IPS-18a (cell line): ENCODE results near the gene PURB.

Experiments
- H3K27ac ChIP-seq: one replicate; pipeline ENCODE4 v1.5.1; 2013; ENCODE audit warnings: low read length
- H3K27me3 ChIP-seq: one replicate; pipeline ENCODE4 v1.6.1; 2013; ENCODE audit warnings: mild to moderate bottlenecking, low read length; ENCODE audit not compliant: control insufficient read depth, insufficient read depth
- H3K36me3 ChIP-seq: one replicate; pipeline ENCODE4 v1.6.1; 2013; ENCODE audit warnings: low read depth, low read length; ENCODE audit not compliant: control insufficient read depth
- H3K4me1 ChIP-seq: one replicate; pipeline ENCODE4 v1.6.1; 2013; ENCODE audit warnings: low read depth, low read length; ENCODE audit not compliant: control insufficient read depth
- H3K4me3 ChIP-seq: one replicate; pipeline ENCODE4 v1.5.1; 2013; ENCODE audit warnings: low read length
- H3K9ac ChIP-seq: one replicate; pipeline ENCODE4 v1.6.1; 2013; ENCODE audit warnings: mild to moderate bottlenecking, low read length, moderate library complexity
- H3K9me3 ChIP-seq: one replicate; pipeline ENCODE4 v1.6.1; 2013; ENCODE audit warnings: low read depth, low read length; ENCODE audit not compliant: control insufficient read depth

The PURB gene

GRCh38 chr7:44911911-44912310 lies 26.6 kb upstream of the PURB start:
- H3K4me3 ChIP-seq, result no peak overlapping the region
- no peak overlapping the region for H3K9ac ChIP-seq
- peaks cover 4% of the 10 kb centered on the region for H3K4me1 ChIP-seq
- H3K36me3 ChIP-seq, result no peaks in the 10 kb centered on the region
- no peak overlapping the region for H3K27ac ChIP-seq
- no peaks in the 10 kb centered on the region for H3K27me3 ChIP-seq
- H3K9me3 ChIP-seq, result no peaks in the 10 kb centered on the region

- Histone ChIP-seq H3K36me3 (no peaks in the 10 kb centered on the region), H3K27ac (no peak overlapping the region), H3K4me3 (no peak overlapping the region), H3K9ac (no peak overlapping the region), H3K4me1 (peaks cover 4% of the 10 kb centered on the region), H3K9me3 (no peaks in the 10 kb centered on the region), H3K27me3 (no peaks in the 10 kb centered on the region)
Observed at GRCh38 chr7:44909596-44910389, 24.5 kb upstream of the PURB start.

GRCh38 chr7:44906965-44907364 lies 21.6 kb upstream of the PURB start:
- Histone ChIP-seq H3K27me3 (no peaks in the 10 kb centered on the region), H3K36me3 (no peaks in the 10 kb centered on the region), H3K9ac (no peak overlapping the region), H3K4me3 (no peak overlapping the region), H3K4me1 (no peaks in the 10 kb centered on the region), H3K27ac (no peak overlapping the region), H3K9me3 (no peaks in the 10 kb centered on the region)

- H3K9ac ChIP-seq, result no peak overlapping the region
- no peaks in the 10 kb centered on the region for H3K9me3 ChIP-seq
- no peak overlapping the region for H3K4me3 ChIP-seq
- no peaks in the 10 kb centered on the region for H3K36me3 ChIP-seq
- H3K4me1 ChIP-seq, result no peaks in the 10 kb centered on the region
- no peak overlapping the region for H3K27ac ChIP-seq
- H3K27me3 ChIP-seq, result no peaks in the 10 kb centered on the region
Observed at GRCh38 chr7:44905002-44905635, 19.8 kb upstream of the PURB start.

GRCh38 chr7:44899443-44899842 lies 14.1 kb upstream of the PURB start:
- Histone ChIP-seq H3K4me1 (no peaks in the 10 kb centered on the region), H3K9me3 (no peaks in the 10 kb centered on the region), H3K9ac (no peak overlapping the region), H3K27ac (no peak overlapping the region), H3K36me3 (no peaks in the 10 kb centered on the region), H3K4me3 (no peak overlapping the region), H3K27me3 (no peaks in the 10 kb centered on the region)

- Histone ChIP-seq H3K4me1 (no peaks in the 10 kb centered on the region), H3K9ac (no peak overlapping the region), H3K27me3 (no peaks in the 10 kb centered on the region), H3K27ac (no peak overlapping the region), H3K9me3 (no peaks in the 10 kb centered on the region), H3K4me3 (no peak overlapping the region), H3K36me3 (no peaks in the 10 kb centered on the region)
Observed at GRCh38 chr7:44898039-44898438, 12.7 kb upstream of the PURB start.

- no peaks in the 10 kb centered on the region for H3K27me3 ChIP-seq
- H3K9me3 ChIP-seq, result no peaks in the 10 kb centered on the region
- H3K4me3 ChIP-seq, result no peak overlapping the region
- H3K36me3 ChIP-seq, result no peaks in the 10 kb centered on the region
- no peak overlapping the region for H3K27ac ChIP-seq
- no peaks in the 10 kb centered on the region for H3K4me1 ChIP-seq
- no peak overlapping the region for H3K9ac ChIP-seq
Observed at GRCh38 chr7:44897309-44897708, 12.0 kb upstream of the PURB start.

GRCh38 chr7:44894888-44895580 lies 9.7 kb upstream of the PURB start:
- no peak overlapping the region for H3K4me3 ChIP-seq
- H3K4me1 ChIP-seq, result no peaks in the 10 kb centered on the region
- no peaks in the 10 kb centered on the region for H3K9me3 ChIP-seq
- H3K9ac ChIP-seq, result no peak overlapping the region
- H3K36me3 ChIP-seq, result no peaks in the 10 kb centered on the region
- H3K27me3 ChIP-seq, result no peaks in the 10 kb centered on the region
- no peak overlapping the region for H3K27ac ChIP-seq

- H3K27me3 ChIP-seq, result no peaks in the 10 kb centered on the region
- no peaks in the 10 kb centered on the region for H3K36me3 ChIP-seq
- no peaks in the 10 kb centered on the region for H3K4me1 ChIP-seq
Observed at GRCh38 chr7:44893710-44894234, 8.4 kb upstream of the PURB start.

GRCh38 chr7:44891791-44892190 lies 6.5 kb upstream of the PURB start:
- Histone ChIP-seq H3K36me3 (no peaks in the 10 kb centered on the region), H3K4me3 (no peak overlapping the region), H3K9me3 (no peaks in the 10 kb centered on the region), H3K27ac (no peak overlapping the region), H3K9ac (no peak overlapping the region), H3K4me1 (no peaks in the 10 kb centered on the region), H3K27me3 (no peaks in the 10 kb centered on the region)

More at GRCh38 chr7:44893710-44894234, 8.4 kb upstream of the PURB start:
- no peak overlapping the region for H3K27ac ChIP-seq
- no peak overlapping the region for H3K9ac ChIP-seq
- no peak overlapping the region for H3K4me3 ChIP-seq
- no peaks in the 10 kb centered on the region for H3K9me3 ChIP-seq

GRCh38 chr7:44891372-44891771 lies 6.0 kb upstream of the PURB start:
- no peaks in the 10 kb centered on the region for H3K36me3 ChIP-seq
- no peaks in the 10 kb centered on the region for H3K9me3 ChIP-seq
- no peak overlapping the region for H3K4me3 ChIP-seq
- H3K9ac ChIP-seq, result no peak overlapping the region
- H3K4me1 ChIP-seq, result no peaks in the 10 kb centered on the region
- no peaks in the 10 kb centered on the region for H3K27me3 ChIP-seq
- no peak overlapping the region for H3K27ac ChIP-seq
